ENCODE results near the gene HES4.
A peak's percentile ranks its signal among the peaks of the same experiment; 100 is the strongest.

Gene HES4, protein sequence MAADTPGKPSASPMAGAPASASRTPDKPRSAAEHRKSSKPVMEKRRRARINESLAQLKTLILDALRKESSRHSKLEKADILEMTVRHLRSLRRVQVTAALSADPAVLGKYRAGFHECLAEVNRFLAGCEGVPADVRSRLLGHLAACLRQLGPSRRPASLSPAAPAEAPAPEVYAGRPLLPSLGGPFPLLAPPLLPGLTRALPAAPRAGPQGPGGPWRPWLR

DNA sequence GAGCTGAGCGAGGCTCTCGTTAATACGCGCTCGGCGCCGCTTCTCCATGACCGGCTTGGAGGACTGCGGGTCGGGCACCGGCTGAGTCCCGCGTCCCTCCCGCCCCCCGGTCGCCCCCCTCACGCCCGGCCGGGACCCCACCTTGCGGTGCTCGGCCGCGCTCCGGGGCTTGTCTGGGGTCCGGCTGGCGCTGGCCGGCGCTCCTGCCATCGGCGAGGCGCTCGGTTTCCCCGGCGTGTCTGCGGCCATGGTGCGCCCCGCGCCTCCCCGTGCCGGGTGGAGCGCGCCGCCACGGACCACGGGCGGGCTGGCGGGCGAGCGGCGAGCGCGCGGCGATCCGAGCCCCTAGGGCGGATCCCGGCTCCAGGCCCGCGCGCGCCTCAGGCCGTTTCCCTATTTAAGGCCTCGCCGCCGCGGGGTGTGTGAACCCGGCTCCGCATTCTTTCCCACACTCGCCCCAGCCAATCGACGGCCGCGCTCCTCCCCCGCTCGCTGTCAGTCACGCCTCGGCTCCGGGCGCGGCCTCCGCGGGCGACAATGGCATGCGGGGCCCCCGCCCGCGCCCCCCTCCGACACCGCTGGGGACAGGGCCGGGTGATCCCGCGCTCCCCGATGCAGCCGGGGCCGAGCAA lies at the start of gene HES4:
Gene HES4, minus strand, starts transcription at position 373 of the 632 bp plus-strand sequence. Its CDS starts 124 bp downstream, at position 249.
- peaks cover 5 to 38% (median 33%) of the 10 kb centered on the region in 5 donors for H3K27me3 ChIP-seq (ENCODE audit: control insufficient read depth in 5 of 5, insufficient read depth in 4 of 5, low read length in 5 of 5)
- no peaks in the 10 kb centered on the region for H3K36me3 ChIP-seq (ENCODE audit: control insufficient read depth in 5 of 5, insufficient read depth in 5 of 5, low read length in 5 of 5)
- peak within 1 kb of the TSS in 4 of 5 donors; percentile 40 to 71 (median 55) for H3K9ac ChIP-seq (ENCODE audit: low read length in 5 of 5)
- H3K4me1 ChIP-seq (ENCODE audit: control insufficient read depth in 5 of 5, insufficient read depth in 5 of 5, low read length in 5 of 5) = peaks cover 2 to 41% (median 24%) of the 10 kb centered on the region in 5 donors
- peak within 1 kb of the TSS; percentile 65 for H3K27ac ChIP-seq (ENCODE audit: low read depth, low read length)
- H3K4me3 ChIP-seq (ENCODE audit: low read depth in 1 of 5, low read length in 5 of 5) = peak within 1 kb of the TSS in 4 of 5 donors; percentile 59 to 72 (median 60)
- H3K9me3 ChIP-seq (ENCODE audit: control insufficient read depth in 5 of 5, low read length in 5 of 5) = no peaks in the 10 kb centered on the region

DNA sequence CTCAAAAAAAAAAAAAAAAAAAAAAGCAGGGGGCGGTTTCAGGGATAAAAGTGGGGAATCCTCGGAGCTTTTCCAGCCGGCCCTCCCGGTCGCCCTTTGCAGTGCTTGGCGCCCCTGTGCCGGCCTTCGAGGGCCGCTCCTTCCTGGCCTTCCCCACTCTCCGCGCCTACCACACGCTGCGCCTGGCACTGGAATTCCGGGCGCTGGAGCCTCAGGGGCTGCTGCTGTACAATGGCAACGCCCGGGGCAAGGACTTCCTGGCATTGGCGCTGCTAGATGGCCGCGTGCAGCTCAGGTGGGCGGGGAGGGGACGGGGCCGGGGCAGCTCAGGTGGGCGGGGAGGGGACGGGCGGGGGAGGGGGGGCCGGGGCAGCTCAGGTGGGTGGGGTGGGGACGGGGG lies 48.9 kb upstream of the HES4 start:
- no peak overlapping the region for H3K27ac ChIP-seq (ENCODE audit: low read depth, low read length)
- no peaks in the 10 kb centered on the region for H3K4me1 ChIP-seq (ENCODE audit: control insufficient read depth in 5 of 5, insufficient read depth in 5 of 5, low read length in 5 of 5)
- H3K27me3 ChIP-seq (ENCODE audit: control insufficient read depth in 5 of 5, insufficient read depth in 4 of 5, low read length in 5 of 5) = no peaks in the 10 kb centered on the region
- H3K9ac ChIP-seq (ENCODE audit: low read length in 5 of 5) = no peak overlapping the region
- H3K36me3 ChIP-seq (ENCODE audit: control insufficient read depth in 5 of 5, insufficient read depth in 5 of 5, low read length in 5 of 5) = peaks cover 0 to 50% (median 10%) of the 10 kb centered on the region in 5 donors
- no peak overlapping the region for H3K4me3 ChIP-seq (ENCODE audit: low read depth in 1 of 5, low read length in 5 of 5)
- no peaks in the 10 kb centered on the region for H3K9me3 ChIP-seq (ENCODE audit: control insufficient read depth in 5 of 5, low read length in 5 of 5)

DNA sequence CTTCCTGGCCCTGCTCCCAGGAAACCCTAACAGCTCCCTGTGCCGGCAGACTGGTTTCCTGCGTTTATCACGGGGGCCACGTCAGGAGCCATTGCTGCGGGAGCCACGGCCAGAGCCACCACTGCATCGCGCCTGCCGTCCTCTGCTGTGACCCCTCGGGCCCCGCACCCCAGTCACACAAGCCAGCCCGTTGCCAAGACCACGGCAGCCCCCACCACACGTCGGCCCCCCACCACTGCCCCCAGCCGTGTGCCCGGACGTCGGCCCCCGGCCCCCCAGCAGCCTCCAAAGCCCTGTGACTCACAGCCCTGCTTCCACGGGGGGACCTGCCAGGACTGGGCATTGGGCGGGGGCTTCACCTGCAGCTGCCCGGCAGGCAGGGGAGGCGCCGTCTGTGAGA lies 48.1 kb upstream of the HES4 start:
- no peak overlapping the region for H3K4me3 ChIP-seq (ENCODE audit: low read depth in 1 of 5, low read length in 5 of 5)
- no peaks in the 10 kb centered on the region for H3K27me3 ChIP-seq (ENCODE audit: control insufficient read depth in 5 of 5, insufficient read depth in 4 of 5, low read length in 5 of 5)
- no peak overlapping the region for H3K9ac ChIP-seq (ENCODE audit: low read length in 5 of 5)
- H3K4me1 ChIP-seq (ENCODE audit: control insufficient read depth in 5 of 5, insufficient read depth in 5 of 5, low read length in 5 of 5) = no peaks in the 10 kb centered on the region
- no peaks in the 10 kb centered on the region for H3K9me3 ChIP-seq (ENCODE audit: control insufficient read depth in 5 of 5, low read length in 5 of 5)
- H3K27ac ChIP-seq (ENCODE audit: low read depth, low read length) = no peak overlapping the region
- peaks cover 0 to 45% (median 10%) of the 10 kb centered on the region in 5 donors for H3K36me3 ChIP-seq (ENCODE audit: control insufficient read depth in 5 of 5, insufficient read depth in 5 of 5, low read length in 5 of 5)

DNA sequence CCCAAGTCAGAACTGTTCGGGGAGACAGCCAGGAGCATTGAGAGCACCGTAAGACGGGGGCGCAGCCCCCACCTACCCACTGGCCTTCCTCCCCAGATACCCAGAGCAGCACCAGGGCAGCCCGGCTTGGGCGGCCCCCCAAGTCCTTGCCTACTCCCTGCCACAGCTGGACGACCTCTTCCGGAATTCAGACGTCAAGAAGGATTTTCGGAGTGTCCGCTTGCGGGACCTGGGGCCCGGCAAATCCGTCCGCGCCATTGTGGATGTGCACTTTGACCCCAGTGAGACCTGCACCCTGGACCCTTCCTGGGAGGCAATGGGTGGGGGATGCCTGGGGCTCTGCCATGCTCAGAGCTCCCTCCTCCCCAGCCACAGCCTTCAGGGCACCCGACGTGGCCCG lies 47.5 kb upstream of the HES4 start:
- H3K4me1 ChIP-seq (ENCODE audit: control insufficient read depth in 5 of 5, insufficient read depth in 5 of 5, low read length in 5 of 5) = no peaks in the 10 kb centered on the region
- no peak overlapping the region for H3K4me3 ChIP-seq (ENCODE audit: low read depth in 1 of 5, low read length in 5 of 5)
- no peak overlapping the region for H3K9ac ChIP-seq (ENCODE audit: low read length in 5 of 5)
- H3K27ac ChIP-seq (ENCODE audit: low read depth, low read length) = no peak overlapping the region
- no peaks in the 10 kb centered on the region for H3K9me3 ChIP-seq (ENCODE audit: control insufficient read depth in 5 of 5, low read length in 5 of 5)
- H3K36me3 ChIP-seq (ENCODE audit: control insufficient read depth in 5 of 5, insufficient read depth in 5 of 5, low read length in 5 of 5) = peaks cover 0 to 45% (median 10%) of the 10 kb centered on the region in 5 donors
- H3K27me3 ChIP-seq (ENCODE audit: control insufficient read depth in 5 of 5, insufficient read depth in 4 of 5, low read length in 5 of 5) = no peaks in the 10 kb centered on the region

DNA sequence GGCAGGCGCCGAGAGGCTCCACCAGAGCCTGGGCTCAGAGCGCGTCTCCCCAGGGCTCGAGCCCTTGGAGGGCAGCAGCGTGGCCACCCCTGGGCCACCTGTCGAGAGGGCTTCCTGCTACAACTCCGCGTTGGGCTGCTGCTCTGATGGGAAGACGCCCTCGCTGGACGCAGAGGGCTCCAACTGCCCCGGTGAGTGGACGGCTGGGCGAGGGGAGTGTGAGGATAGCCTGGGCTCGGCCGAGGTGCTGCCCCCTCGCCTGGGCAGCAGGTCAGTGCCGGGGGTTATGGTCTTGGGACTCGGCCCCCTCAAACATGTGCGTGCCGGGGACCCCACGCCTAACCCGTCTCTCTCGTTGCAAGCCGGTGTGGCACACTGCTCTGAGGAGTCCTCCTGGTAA lies 46.9 kb upstream of the HES4 start:
- Histone ChIP-seq H3K4me3 (ENCODE audit: low read depth in 1 of 5, low read length in 5 of 5) (no peak overlapping the region), H3K4me1 (ENCODE audit: control insufficient read depth in 5 of 5, insufficient read depth in 5 of 5, low read length in 5 of 5) (no peaks in the 10 kb centered on the region), H3K27ac (ENCODE audit: low read depth, low read length) (no peak overlapping the region), H3K9ac (ENCODE audit: low read length in 5 of 5) (no peak overlapping the region), H3K9me3 (ENCODE audit: control insufficient read depth in 5 of 5, low read length in 5 of 5) (no peaks in the 10 kb centered on the region), H3K27me3 (ENCODE audit: control insufficient read depth in 5 of 5, insufficient read depth in 4 of 5, low read length in 5 of 5) (no peaks in the 10 kb centered on the region), H3K36me3 (ENCODE audit: control insufficient read depth in 5 of 5, insufficient read depth in 5 of 5, low read length in 5 of 5) (peaks cover 0 to 43% (median 10%) of the 10 kb centered on the region in 5 donors)

DNA sequence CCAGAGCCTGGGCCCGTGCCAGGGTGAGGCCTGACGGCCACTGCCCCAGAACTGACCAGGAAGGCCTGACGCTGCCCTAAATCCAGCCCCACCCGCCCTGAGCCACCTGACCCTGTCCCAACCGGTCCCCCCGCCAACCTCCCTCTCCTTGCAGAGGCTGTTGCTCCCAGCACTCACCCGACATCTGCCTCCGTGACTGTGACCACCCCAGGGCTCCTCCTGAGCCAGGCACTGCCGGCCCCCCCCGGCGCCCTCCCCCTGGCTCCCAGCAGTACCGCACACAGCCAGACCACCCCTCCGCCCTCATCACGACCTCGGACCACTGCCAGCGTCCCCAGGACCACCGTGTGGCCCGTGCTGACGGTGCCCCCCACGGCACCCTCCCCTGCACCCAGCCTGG lies 46.3 kb upstream of the HES4 start:
- Histone ChIP-seq H3K4me1 (ENCODE audit: control insufficient read depth in 5 of 5, insufficient read depth in 5 of 5, low read length in 5 of 5) (no peaks in the 10 kb centered on the region), H3K4me3 (ENCODE audit: low read depth in 1 of 5, low read length in 5 of 5) (no peak overlapping the region), H3K9me3 (ENCODE audit: control insufficient read depth in 5 of 5, low read length in 5 of 5) (no peaks in the 10 kb centered on the region), H3K36me3 (ENCODE audit: control insufficient read depth in 5 of 5, insufficient read depth in 5 of 5, low read length in 5 of 5) (peaks cover 0 to 38% (median 10%) of the 10 kb centered on the region in 5 donors), H3K9ac (ENCODE audit: low read length in 5 of 5) (no peak overlapping the region), H3K27ac (ENCODE audit: low read depth, low read length) (no peak overlapping the region), H3K27me3 (ENCODE audit: control insufficient read depth in 5 of 5, insufficient read depth in 4 of 5, low read length in 5 of 5) (no peaks in the 10 kb centered on the region)

DNA sequence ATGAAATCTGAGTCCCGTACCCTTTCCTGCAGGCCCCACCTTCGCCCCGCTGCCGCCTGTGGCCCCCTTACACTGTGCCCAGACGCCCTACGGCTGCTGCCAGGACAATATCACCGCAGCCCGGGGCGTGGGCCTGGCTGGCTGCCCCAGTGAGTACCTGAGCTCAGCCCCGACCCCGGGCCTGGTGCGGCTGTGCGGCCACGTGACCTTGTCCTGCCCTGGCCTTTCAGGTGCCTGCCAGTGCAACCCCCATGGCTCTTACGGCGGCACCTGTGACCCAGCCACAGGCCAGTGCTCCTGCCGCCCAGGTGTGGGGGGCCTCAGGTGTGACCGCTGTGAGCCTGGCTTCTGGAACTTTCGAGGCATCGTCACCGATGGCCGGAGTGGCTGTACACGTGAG lies 45.2 kb upstream of the HES4 start:
- H3K4me1 ChIP-seq (ENCODE audit: control insufficient read depth in 5 of 5, insufficient read depth in 5 of 5, low read length in 5 of 5) = peaks cover 0 to 5% (median 5%) of the 10 kb centered on the region in 5 donors
- no peak overlapping the region for H3K27ac ChIP-seq (ENCODE audit: low read depth, low read length)
- peaks cover 0 to 31% (median 10%) of the 10 kb centered on the region in 5 donors for H3K36me3 ChIP-seq (ENCODE audit: control insufficient read depth in 5 of 5, insufficient read depth in 5 of 5, low read length in 5 of 5)
- no peak overlapping the region for H3K4me3 ChIP-seq (ENCODE audit: low read depth in 1 of 5, low read length in 5 of 5)
- H3K9me3 ChIP-seq (ENCODE audit: control insufficient read depth in 5 of 5, low read length in 5 of 5) = no peaks in the 10 kb centered on the region
- H3K27me3 ChIP-seq (ENCODE audit: control insufficient read depth in 5 of 5, insufficient read depth in 4 of 5, low read length in 5 of 5) = peaks cover 0 to 4% (median 0%) of the 10 kb centered on the region in 5 donors
- no peak overlapping the region for H3K9ac ChIP-seq (ENCODE audit: low read length in 5 of 5)

DNA sequence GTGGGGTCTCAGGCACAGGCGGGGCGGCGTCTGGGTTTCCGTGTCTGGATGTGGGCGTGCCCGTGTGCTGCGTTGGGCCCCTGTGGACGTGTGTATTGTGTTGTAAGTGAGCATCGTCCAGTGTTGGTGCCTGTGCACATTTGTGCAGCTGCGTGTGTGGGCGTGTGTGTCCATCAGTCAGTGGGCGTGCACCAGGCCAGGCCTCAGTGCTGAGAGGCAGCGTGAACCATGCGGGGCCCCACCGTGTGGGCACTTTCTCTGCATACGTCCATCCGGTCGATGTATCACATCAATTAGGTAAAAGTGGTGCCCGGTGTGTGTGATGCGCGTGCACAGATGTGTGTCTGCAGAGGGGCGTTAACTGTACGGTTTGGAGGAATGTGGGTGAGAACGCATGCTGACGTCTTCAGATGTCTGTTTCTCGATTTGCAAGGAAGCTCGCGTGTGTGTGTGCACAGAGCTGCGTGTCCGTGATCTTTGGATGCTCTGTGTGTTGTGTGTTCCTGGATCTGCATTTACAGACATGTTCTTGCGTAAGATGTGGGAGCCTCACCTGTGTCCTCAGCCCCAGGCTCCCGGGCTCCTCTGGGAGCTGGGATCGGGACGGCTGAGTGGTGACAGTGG lies 44.7 kb upstream of the HES4 start:
- Histone ChIP-seq H3K4me1 (ENCODE audit: control insufficient read depth in 5 of 5, insufficient read depth in 5 of 5, low read length in 5 of 5) (peaks cover 0 to 11% (median 10%) of the 10 kb centered on the region in 5 donors), H3K27me3 (ENCODE audit: control insufficient read depth in 5 of 5, insufficient read depth in 4 of 5, low read length in 5 of 5) (peaks cover 2 to 8% (median 5%) of the 10 kb centered on the region in 5 donors), H3K36me3 (ENCODE audit: control insufficient read depth in 5 of 5, insufficient read depth in 5 of 5, low read length in 5 of 5) (peaks cover 0 to 31% (median 10%) of the 10 kb centered on the region in 5 donors), H3K9me3 (ENCODE audit: control insufficient read depth in 5 of 5, low read length in 5 of 5) (no peaks in the 10 kb centered on the region), H3K4me3 (ENCODE audit: low read depth in 1 of 5, low read length in 5 of 5) (no peak overlapping the region), H3K27ac (ENCODE audit: low read depth, low read length) (no peak overlapping the region), H3K9ac (ENCODE audit: low read length in 5 of 5) (no peak overlapping the region)

DNA sequence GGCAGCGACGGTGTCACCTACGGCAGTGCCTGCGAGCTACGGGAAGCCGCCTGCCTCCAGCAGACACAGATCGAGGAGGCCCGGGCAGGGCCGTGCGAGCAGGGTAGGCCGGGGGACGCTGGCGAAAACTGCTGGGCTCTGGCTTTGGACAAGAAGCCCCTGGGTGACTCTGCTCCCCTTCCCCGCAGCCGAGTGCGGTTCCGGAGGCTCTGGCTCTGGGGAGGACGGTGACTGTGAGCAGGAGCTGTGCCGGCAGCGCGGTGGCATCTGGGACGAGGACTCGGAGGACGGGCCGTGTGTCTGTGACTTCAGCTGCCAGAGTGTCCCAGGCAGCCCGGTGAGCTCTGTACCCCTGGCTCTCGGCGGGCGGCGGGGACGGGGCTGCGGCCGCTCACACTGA lies 44.0 kb upstream of the HES4 start:
- H3K9ac ChIP-seq (ENCODE audit: low read length in 5 of 5) = no peak overlapping the region
- H3K4me1 ChIP-seq (ENCODE audit: control insufficient read depth in 5 of 5, insufficient read depth in 5 of 5, low read length in 5 of 5) = peaks cover 0 to 13% (median 10%) of the 10 kb centered on the region in 5 donors
- H3K27me3 ChIP-seq (ENCODE audit: control insufficient read depth in 5 of 5, insufficient read depth in 4 of 5, low read length in 5 of 5) = peaks cover 3 to 14% (median 8%) of the 10 kb centered on the region in 5 donors
- H3K4me3 ChIP-seq (ENCODE audit: low read depth in 1 of 5, low read length in 5 of 5) = no peak overlapping the region
- H3K9me3 ChIP-seq (ENCODE audit: control insufficient read depth in 5 of 5, low read length in 5 of 5) = no peaks in the 10 kb centered on the region
- H3K36me3 ChIP-seq (ENCODE audit: control insufficient read depth in 5 of 5, insufficient read depth in 5 of 5, low read length in 5 of 5) = peaks cover 0 to 31% (median 10%) of the 10 kb centered on the region in 5 donors
- H3K27ac ChIP-seq (ENCODE audit: low read depth, low read length) = no peak overlapping the region

DNA sequence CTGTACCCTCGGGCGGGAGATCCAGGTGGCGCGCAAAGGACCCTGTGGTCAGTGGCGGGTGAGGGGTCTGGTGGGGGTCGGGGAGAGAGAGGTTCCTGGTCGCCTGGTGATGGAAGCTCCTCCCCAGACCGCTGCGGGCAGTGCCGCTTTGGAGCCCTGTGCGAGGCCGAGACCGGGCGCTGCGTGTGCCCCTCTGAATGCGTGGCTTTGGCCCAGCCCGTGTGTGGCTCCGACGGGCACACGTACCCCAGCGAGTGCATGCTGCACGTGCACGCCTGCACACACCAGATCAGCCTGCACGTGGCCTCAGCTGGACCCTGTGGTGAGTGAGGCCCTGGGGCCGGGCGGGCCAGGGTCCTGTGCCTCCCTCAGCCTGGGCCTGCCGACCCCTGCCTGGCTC lies 43.5 kb upstream of the HES4 start:
- Histone ChIP-seq H3K4me3 (ENCODE audit: low read depth in 1 of 5, low read length in 5 of 5) (no peak overlapping the region), H3K4me1 (ENCODE audit: control insufficient read depth in 5 of 5, insufficient read depth in 5 of 5, low read length in 5 of 5) (peaks cover 0 to 13% (median 10%) of the 10 kb centered on the region in 5 donors), H3K27ac (ENCODE audit: low read depth, low read length) (no peak overlapping the region), H3K36me3 (ENCODE audit: control insufficient read depth in 5 of 5, insufficient read depth in 5 of 5, low read length in 5 of 5) (peaks cover 0 to 31% (median 10%) of the 10 kb centered on the region in 5 donors), H3K27me3 (ENCODE audit: control insufficient read depth in 5 of 5, insufficient read depth in 4 of 5, low read length in 5 of 5) (peaks cover 7 to 19% (median 12%) of the 10 kb centered on the region in 5 donors), H3K9me3 (ENCODE audit: control insufficient read depth in 5 of 5, low read length in 5 of 5) (no peaks in the 10 kb centered on the region), H3K9ac (ENCODE audit: low read length in 5 of 5) (no peak overlapping the region)

Measured in subcutaneous abdominal adipose tissue (tissue), 5 donors.